Tibial nerve (tissue), 4 donors: ENCODE measurements around the gene GYPC. TPM values are rescaled to one million over a fixed set of nuclear protein-coding genes. Genes with fewer than 3 reads are reported as not detected.

Experiments
- DNase-seq, 2 donors: peaks; one replicate each; pipeline ENCODE4 v3.0.0-alpha.2; 2019; ENCODE audit warnings: low spot score in 2 of 2
- H3K27ac ChIP-seq, 4 donors: fragments of 200-600 bp; sonication (generic) in 3 of 4; one replicate each; pipeline ENCODE4 v1.5.1; 2017 to 2019; ENCODE audit warnings: mild to moderate bottlenecking in 1 of 4
- H3K27me3 ChIP-seq, 2 donors: fragments of 200-600 bp; sonication (generic) in 1 of 2; one replicate each; pipeline versions ENCODE4 v1.5.1 to v1.6.0; 2017 to 2019
- H3K36me3 ChIP-seq, 3 donors: fragments of 200-600 bp; sonication (generic); one replicate each; pipeline ENCODE4 v1.5.1; 2018 to 2019
- H3K4me1 ChIP-seq, 4 donors: fragments of 200-600 bp; sonication (generic) in 3 of 4; one replicate each; pipeline ENCODE4 v1.5.1; 2017 to 2019
- H3K4me3 ChIP-seq, 4 donors: fragments of 200-600 bp; sonication (generic) in 3 of 4; one replicate each; pipeline ENCODE4 v1.5.1; 2017 to 2019; ENCODE audit warnings: mild to moderate bottlenecking in 1 of 4, moderate library complexity in 1 of 4
- H3K9me3 ChIP-seq, 4 donors: fragments of 200-600 bp; sonication (generic) in 3 of 4; one replicate each; pipeline ENCODE4 v1.5.1; 2017 to 2019
- CTCF ChIP-seq, 5 experiments: fragments of 200-600 bp in 3 of 5; fragments of 450-650 bp in 2 of 5; sonication (generic) in 3 of 5; IDR thresholded peaks; one replicate each; pipeline ENCODE4 v1.5.1; 2016 to 2019; ENCODE audit warnings: antibody characterized with exemption in 5 of 5, mild to moderate bottlenecking in 3 of 5, moderate library complexity in 2 of 5
- EP300 ChIP-seq, 2 donors: sonication (generic); formaldehyde crosslinking; IDR thresholded peaks; one replicate each; pipeline ENCODE4 v1.6.1; 2017; ENCODE audit warnings: antibody characterized with exemption in 2 of 2, mild to moderate bottlenecking in 1 of 2
- POLR2A ChIP-seq, 2 donors: fragments of 450-650 bp; IDR thresholded peaks; one replicate each; pipeline ENCODE4 v1.6.1; 2017; ENCODE audit warnings: antibody characterized with exemption in 2 of 2, mild to moderate bottlenecking in 2 of 2, moderate library complexity in 2 of 2
- WGBS, 2 donors: methylation state at CpG; one replicate each; pipeline ENCODE4 v1.1.5; 2018; 5-methylcytosine and 5-hydroxymethylcytosine counted together
- small RNA-seq: library from RNA; depleted of rRNA; stranded (forward); fragments of <200 nt; gene quantifications from one replicate; pipeline ENCODE3, GENCODE V24; 2016
- total RNA-seq, 4 donors: library from RNA; depleted of rRNA; stranded (reverse); fragments of >200 nt; gene quantifications; one replicate each; pipeline ENCODE4 v1.1.0, GENCODE V29; 2016

The GYPC gene
- total RNA-seq, 4 donors from 2014 or later: 50.4 to 87.6 (median 67.8) TPM

- 50 to 60% methylated on average over 8 of the region's 8 CpGs for WGBS, 2 donors
- H3K36me3 ChIP-seq: no peaks in the 10 kb centered on the region
- H3K27ac ChIP-seq: no peak overlapping the region
These were observed 80.3 kb downstream of the GYPC start for GRCh38 chr2:126736133-126736874.

DNA sequence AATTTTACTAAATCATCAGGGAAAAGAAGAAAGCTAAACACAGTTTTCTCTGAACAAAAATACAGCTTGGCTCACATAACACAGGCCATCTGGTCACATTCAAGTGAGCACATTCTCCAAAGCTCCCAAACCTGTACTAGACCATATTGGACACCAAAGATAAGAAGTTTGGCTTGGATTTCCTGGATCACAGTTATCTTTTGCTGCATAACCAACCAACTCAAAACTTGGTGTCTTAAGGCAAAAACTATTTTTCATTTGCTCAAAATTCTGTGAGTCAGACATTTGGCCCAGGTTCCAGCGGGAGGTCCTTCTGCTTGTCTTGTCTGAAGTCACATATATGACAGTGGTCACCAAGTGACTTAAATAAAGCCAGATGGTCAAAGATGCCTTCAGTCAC is 83.2 kb downstream of the GYPC start:
- Histone ChIP-seq H3K27me3 (no peaks in the 10 kb centered on the region), H3K9me3 (no peaks in the 10 kb centered on the region), H3K4me1 (no peaks in the 10 kb centered on the region), H3K36me3 (no peaks in the 10 kb centered on the region), H3K4me3 (no peak overlapping the region), H3K27ac (no peak overlapping the region)
- no peak for DNase-seq
- WGBS, 2 donors: 85 to 94% methylated on average over 1 of the region's 1 CpG
- TF ChIP-seq EP300 (IDR thresholded peaks at IDR 0.05): no peak
- no peak for TF ChIP-seq CTCF (IDR thresholded peaks at IDR 0.05)
- TF ChIP-seq POLR2A (IDR thresholded peaks at IDR 0.05): no peak

More at GRCh38 chr2:126736133-126736874, 80.3 kb downstream of the GYPC start:
- Histone ChIP-seq H3K4me3 (no peak overlapping the region), H3K4me1 (no peaks in the 10 kb centered on the region), H3K9me3 (no peaks in the 10 kb centered on the region), H3K27me3 (no peaks in the 10 kb centered on the region)
- no peak for DNase-seq
- TF ChIP-seq POLR2A (IDR thresholded peaks at IDR 0.05) (no peak), CTCF (IDR thresholded peaks at IDR 0.05) (no peak), EP300 (IDR thresholded peaks at IDR 0.05) (no peak)

DNA sequence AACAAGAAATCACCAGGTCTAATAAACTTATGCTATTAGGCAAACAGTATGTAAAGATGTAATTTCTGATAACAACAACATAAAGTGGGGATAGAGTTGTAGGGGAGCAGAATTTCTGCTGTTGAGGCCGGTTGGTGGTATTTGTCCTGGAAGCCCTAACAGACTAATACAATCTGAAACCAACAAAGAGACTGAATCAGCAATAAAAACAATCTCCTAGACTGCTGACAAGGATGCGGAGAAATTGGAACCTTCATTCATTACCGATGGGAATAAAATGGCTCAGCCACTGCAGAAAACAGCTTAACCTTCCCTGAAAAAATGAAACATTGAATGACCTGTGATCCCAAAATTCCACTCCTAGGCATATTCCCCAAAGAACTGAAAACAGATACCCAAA is 88.7 kb downstream of the GYPC start:
- Histone ChIP-seq H3K36me3 (no peaks in the 10 kb centered on the region), H3K27ac (no peak overlapping the region), H3K4me1 (no peaks in the 10 kb centered on the region), H3K4me3 (no peak overlapping the region), H3K27me3 (no peaks in the 10 kb centered on the region), H3K9me3 (no peaks in the 10 kb centered on the region)
- 83 to 84% methylated on average over 3 of the region's 3 CpGs for WGBS, 2 donors
- TF ChIP-seq POLR2A (IDR thresholded peaks at IDR 0.05) (no peak), CTCF (IDR thresholded peaks at IDR 0.05) (no peak), EP300 (IDR thresholded peaks at IDR 0.05) (no peak)
- no peak for DNase-seq

Small RNA genes within 50 kb of the gene (small RNA-seq; reads per million reads assigned to genes)
- not detected for gene RNU6-675P

Other genes with a start within 250 kb of the GYPC start
- gene TEX51, start 242.7 kb downstream of the GYPC start, total RNA-seq: not detected